ENCODE data around the gene CORO1C.

GRCh38 chr12:108633081-108633533 is 98.2 kb downstream of the CORO1C start:
- no peak for TF ChIP-seq CTCF (IDR thresholded peaks at IDR 0.05)
- TF ChIP-seq POLR2A (IDR thresholded peaks at IDR 0.05), result no peak
